ENCODE data around the gene EIF4E2.

EIF4E2 gene

GRCh38 chr2:232543928-232544631 lies 6.4 kb upstream of the EIF4E2 start:
- DNase-seq (ENCODE audit: insufficient read length, low spot score) (peak; percentile 12), FAIRE-seq (no peak)
- no peak for TF ChIP-seq CTCF (IDR thresholded peaks at IDR 0.05; ENCODE audit: insufficient read depth, missing control alignments)

- FAIRE-seq (no peak), DNase-seq (ENCODE audit: insufficient read length, low spot score) (no peak)
- no peak for TF ChIP-seq CTCF (IDR thresholded peaks at IDR 0.05; ENCODE audit: insufficient read depth, missing control alignments)
Measured at GRCh38 chr2:232544674-232545073, 5.8 kb upstream of the EIF4E2 start.

- TF ChIP-seq CTCF (IDR thresholded peaks at IDR 0.05; ENCODE audit: insufficient read depth, missing control alignments) = no peak
- FAIRE-seq (no peak), DNase-seq (ENCODE audit: insufficient read length, low spot score) (no peak)
Measured at GRCh38 chr2:232545511-232546375, 4.7 kb upstream of the EIF4E2 start.

GRCh38 chr2:232547991-232548390 lies 2.5 kb upstream of the EIF4E2 start:
- FAIRE-seq = no peak
- no peak for TF ChIP-seq CTCF (IDR thresholded peaks at IDR 0.05; ENCODE audit: insufficient read depth, missing control alignments)
- no peak for DNase-seq (ENCODE audit: insufficient read length, low spot score)

GRCh38 chr2:232549655-232550353 lies 685 bp upstream of the EIF4E2 start:
- TF ChIP-seq CTCF (IDR thresholded peaks at IDR 0.05; ENCODE audit: insufficient read depth, missing control alignments) = no peak
- DNase-seq (ENCODE audit: insufficient read length, low spot score) (no peak), FAIRE-seq (no peak)

GRCh38 chr2:232551250-232551638 lies 755 bp downstream of the EIF4E2 start:
- no peak for TF ChIP-seq CTCF (IDR thresholded peaks at IDR 0.05; ENCODE audit: insufficient read depth, missing control alignments)
- no peak for FAIRE-seq
- DNase-seq (ENCODE audit: insufficient read length, low spot score) = no peak
